GM18907 (cell line): ENCODE measurements around the gene ANKRD42.

Source experiments
- ATAC-seq: cut with Tn5 transposase; IDR thresholded peaks from one replicate; pipeline ENCODE4 v1.9.1; 2021; ENCODE audit warnings: mild to moderate bottlenecking, moderate library complexity; ENCODE audit not compliant: unreplicated experiment

ANKRD42 gene

DNA sequence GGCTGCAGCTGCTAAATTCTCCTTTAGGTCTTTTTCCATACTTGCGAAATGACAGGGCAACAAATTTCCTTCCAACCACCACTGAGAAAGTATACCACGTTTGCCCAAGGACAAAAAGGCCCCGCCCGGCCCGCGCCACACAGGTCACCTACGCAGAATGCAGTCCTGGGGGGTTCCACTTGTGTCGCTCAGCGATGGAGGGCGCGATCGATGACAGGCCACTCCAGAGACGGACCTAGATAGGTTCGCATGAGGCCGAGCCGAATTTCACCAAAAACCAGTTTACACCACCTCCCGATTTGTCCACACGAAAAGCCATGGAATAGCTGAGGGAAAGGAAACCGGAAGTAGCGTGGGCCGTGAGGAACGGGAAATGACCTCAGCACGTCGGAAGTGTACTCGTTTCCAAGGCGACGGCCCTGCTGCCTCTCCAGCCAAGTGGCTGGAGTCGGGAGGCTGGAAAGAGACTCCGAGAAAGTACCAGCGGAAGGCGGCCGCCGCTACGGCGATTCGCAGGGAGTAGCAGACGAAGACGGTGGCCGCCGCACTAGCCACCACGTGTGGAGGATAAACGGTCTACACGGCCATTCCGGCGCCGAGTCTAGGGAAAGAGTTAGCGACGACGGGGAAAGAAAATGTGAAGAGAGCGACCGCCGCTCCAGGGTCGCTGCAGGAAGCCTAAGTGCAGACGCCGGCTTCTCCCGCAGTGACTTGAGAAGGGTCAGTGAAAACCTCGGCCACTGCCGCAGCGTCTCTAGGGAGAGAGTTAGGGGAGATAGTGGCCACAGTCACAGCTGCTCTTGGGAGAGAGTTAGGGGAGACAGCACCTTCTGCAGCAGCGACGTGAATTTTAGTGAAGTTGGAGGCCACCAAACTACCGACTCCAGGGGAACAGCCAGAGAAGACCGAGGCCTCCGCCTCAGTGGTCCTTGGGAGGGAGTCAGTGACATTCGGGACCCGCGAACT lies at the start of gene ANKRD42:
Gene ANKRD42, plus strand, starts transcription at position 398 of the 966 bp plus-strand sequence. CDS start 959 bp downstream, outside the sequence.
- ATAC-seq, result peak; percentile 94

- no peak for ATAC-seq
These were observed 45.6 kb upstream of the ANKRD42 start for GRCh38 chr11:83147895-83148294.

DNA sequence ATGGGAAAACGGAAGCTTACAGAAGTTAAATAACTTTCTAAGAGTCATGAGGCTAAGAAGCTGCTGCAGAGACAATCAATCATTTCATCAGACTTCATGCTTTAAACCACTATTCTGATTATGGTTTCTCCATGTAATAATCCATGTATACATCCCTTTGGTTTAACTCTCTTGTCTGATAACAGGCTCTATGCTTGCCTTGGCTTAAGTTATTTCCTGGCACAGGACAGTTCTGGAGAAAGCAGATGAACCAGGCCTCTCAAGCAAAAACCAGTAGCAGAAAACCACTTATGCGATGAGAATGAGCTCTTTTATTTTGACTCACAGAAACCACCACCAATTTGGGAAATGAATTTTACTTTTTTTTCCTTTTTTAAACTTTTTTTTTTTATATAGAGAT lies 43.1 kb upstream of the ANKRD42 start:
- ATAC-seq, result no peak

DNA sequence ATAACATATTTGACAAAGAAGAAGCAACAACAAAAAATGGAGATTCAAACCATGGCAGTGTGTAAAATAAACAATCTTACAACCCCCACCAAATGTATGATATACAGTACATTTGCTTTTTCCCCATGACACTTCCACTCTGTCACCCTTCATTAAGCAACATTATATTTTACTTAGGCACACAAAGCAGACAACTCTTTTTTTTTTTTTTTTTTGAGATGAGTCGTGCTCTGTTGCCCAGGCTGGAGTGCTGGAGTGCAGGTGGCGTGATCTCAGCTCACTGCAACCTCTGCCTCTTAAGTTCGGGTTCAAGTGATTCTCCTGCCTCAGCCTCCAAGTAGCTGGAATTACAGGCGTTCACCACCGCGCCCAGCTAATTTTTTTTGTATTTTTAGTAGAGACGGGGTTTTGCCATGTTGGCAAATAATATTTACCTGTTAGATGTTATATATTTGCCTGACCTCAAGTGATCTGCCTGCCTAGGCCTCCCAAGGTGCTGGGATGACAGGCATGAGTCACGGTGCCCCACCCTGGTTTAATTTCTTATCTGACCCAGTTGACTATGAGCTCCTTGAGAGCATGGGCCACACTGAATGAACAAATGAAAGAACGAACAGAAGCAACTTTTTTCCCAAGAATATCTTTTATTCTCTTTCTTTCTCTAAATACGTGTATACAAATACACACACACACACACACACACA lies 42.1 kb upstream of the ANKRD42 start:
- no peak for ATAC-seq

DNA sequence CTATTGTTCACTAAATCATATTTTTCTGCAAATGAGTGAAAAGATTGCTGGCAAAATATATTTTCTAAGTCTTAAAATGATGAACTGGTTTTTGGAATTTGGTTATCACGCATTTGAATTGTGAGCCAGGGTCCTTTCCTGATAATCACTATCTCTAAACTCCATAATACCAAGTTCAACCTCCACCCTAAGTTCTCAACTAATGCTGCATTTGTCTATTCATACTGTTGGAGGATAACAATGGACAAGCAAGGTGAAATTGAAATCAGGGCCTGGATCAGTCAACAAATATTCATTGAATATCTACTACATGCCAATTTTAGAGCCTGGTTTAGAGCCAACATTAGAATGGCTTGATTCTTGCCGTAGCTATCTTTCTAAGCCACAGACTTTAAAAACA lies 41.2 kb upstream of the ANKRD42 start:
- ATAC-seq, result no peak

DNA sequence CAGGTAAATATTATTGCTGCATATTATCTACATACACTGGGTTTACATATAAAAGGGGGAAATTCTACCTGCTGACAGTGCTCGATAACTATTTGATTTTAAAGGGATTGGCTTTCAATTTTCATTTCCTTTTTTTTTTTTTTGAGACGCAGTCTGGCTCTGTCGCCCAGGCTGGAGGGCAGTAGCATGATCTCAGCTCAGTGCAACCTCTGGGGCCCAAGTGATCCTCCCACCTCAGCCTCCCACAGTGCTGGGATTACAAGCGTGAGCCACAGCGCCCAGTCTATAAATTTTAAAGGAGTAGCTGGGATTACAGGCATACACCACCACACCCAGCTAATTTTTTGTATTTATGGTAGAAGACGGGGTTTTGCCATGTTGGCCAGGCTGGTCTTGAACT lies 39.7 kb upstream of the ANKRD42 start:
- ATAC-seq, result no peak

DNA sequence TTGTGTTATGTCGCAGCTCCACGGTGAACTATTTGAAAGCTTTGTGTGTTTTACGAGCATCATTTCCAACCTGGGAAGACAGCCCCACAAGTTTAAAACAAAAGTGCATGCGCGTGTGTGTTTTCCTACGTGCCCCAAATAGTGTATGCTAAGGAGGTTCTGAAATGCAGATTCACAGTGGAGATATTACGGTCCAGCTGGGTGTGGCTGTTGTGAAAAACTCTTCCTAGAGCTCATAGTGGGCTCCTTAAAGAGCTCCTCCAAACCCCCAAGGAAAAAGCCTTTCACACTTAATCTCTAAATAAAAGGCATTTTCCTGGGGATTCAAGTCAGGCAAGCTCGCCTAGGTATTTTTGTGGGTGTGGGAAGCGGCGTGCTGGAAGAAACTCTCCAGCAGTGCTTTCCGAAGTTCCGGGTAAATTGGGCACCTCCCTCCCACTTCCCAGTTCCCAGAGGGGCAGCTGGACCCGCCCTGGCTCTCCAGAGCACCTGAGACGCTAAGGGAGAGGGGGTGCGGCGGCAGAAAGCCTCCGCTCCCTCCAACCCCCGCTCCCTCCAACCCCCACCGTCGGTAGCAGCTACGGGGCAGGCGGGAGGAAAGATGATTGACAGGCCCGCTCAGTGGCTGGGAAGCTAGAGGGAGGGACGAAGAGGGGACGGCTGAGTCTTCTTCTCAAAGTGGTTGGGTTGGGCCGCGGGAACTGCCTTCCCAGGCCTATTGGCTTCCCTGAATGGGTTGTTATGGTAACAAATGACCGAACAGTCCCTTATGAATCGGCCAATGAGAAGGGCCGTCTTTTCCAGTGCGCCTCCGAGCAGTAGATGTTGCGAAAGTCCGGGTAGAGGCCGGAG lies 37.1 kb upstream of the ANKRD42 start:
- peak; percentile 97 for ATAC-seq

DNA sequence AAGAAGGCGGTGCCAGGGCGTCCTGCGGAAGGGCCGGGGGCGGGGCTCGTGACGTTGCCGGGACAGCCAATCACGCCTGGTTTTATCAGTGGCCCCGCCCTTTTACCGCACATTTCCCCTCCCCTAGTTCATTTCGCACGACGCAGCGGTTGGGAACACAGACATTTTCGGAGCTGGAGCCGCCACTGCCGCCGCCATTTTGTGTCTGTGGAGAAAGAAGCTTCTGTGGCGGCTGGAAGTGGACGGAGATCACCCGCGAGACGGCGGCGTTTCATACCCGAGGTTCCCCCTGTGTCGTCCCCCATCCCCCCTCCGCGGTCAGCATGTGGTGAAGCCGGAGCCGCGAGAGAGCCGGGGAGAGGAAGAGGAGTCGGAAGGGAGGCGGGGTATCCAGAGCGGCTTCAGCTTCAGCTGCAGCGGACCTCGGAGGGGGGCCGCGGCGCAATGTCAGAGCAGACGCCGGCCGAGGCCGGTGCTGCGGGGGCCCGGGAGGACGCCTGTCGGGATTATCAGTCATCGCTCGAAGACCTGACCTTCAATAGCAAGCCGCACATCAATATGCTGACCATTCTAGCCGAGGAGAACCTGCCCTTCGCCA lies 36.4 kb upstream of the ANKRD42 start, which contains the start of gene PCF11:
Gene PCF11, plus strand, starts transcription at position 136 of the 598 bp plus-strand sequence. Its CDS starts 309 bp downstream, at position 445.
- ATAC-seq, result peak; percentile 20

DNA sequence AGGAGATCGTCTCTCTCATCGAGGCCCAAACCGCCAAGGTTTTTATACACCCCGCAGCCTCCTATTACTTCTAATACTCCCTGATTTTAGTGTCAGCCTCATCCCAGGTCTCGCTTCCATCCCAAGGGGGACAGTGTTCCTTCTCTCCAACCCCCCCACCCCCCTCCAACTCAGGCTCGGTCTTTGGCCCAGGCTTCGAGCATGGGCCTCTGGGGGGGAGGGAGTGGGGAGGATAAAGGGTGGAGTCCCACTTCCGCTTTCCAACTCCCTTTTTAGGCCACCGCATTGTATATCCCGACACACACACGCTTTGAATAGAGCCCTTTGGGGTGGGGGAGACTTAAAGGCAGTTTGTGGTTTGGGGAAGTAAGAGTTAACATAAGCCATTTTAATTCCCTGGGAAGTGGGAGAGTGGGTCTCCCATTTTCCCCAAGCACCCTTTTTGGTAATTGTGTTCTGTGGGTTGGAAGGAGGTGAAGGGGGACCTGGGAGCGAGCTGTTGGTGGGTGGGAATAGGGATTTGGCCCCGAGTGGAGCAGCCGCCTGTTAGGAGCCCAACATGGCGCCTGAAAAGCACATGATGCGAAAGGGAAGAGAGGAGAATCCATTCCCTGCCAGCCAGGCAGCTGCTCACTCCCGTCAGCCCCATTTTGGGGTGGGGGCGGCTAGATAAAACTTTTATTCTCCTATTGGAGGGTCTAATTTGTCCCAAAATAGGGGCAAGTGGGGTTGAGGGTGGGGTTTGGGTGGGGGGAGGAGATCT lies 35.7 kb upstream of the ANKRD42 start:
- ATAC-seq, result no peak

- no peak for ATAC-seq
These were observed 35.1 kb upstream of the ANKRD42 start for GRCh38 chr11:83158357-83158786.

DNA sequence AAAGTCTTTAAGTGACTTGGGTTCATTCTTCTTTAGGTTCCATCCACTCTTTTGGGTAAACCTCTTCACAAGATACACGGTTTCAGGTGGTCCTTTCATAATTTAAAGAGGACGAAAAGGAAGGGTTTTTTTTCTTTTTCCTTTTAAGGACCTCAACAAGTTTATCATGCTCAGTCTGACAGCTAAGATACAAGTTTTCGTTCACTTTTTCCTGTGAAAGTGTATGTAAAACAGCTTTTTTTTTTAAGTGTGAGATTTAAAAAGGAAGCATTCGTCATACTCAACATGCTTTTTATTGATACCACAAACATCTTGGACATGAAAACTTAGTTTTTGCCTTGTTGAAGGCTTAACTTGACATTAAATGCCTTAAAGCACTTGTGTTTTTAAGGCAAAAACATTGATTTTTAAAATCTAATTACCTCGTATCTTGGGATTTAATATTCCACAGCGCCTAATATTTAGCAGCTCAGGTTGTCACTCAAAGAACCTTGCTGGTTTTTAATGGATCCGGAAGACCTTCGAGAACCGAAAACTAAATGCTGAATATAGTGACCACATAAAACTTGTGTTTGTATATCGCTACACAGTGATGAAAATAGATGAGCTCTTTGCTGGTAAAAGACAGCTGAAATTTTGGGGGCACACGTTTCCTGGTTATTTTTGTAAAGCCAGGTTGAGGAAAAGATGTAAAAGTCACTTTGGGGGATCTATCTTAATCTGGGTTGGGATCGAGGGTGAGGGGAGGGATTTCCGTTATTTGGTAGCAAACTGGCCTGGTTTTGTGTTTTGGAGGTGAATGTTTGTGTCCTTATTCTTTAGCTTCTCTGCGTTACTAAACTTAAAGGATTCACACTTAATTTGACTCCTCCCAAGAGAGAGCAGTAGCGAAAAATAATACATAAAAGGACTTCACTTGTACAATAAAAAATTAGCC lies 34.3 kb upstream of the ANKRD42 start:
- ATAC-seq, result no peak

- ATAC-seq, result no peak
These were observed 33.3 kb upstream of the ANKRD42 start for GRCh38 chr11:83159902-83160865.

DNA sequence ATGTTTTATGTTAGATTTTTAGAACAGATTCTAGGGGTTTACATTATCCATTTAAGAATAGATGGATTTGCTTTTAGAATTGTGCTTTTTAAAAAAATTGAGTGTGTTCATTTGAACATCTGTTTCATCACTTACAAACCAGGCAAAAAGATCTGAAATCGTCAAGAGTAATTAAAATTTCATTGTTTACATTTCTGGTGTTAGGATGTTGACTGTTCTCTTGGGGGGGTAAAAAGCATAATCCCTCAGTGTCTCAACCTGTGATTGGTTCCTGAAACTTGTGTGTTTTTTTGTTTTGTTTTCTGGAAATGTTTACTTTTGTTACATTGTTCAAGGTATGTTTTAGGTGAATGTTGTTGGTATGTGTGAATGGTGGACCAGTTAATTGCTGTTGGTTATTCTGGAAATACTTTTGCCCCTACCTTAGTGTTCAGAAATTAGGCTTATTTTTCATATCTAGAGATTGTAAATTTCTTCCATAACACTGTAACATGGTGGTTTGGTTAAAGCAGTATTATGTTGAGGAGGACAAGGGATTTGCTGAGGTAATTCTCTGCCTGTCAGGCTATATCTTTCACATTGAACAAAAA lies 31.8 kb upstream of the ANKRD42 start:
- ATAC-seq, result no peak

DNA sequence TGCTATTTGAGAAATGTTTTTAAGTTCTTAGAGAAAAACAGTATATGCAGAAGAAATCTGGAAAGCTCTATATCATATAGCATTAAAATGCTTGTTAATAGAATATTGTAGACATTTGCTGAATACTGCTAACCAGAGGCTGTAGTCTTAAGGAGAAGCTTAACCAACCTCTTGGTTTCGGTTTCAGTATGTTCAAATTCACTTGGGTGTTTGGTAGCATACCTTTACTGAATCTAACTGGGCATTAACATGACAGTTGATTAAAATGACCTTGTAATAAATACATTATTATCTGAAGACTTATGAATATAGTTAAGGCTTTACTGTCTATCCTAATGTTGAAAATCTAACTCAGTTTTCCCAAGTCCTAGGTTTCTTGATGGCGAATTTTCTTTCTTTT lies 31.1 kb upstream of the ANKRD42 start:
- peak; percentile 60 for ATAC-seq

DNA sequence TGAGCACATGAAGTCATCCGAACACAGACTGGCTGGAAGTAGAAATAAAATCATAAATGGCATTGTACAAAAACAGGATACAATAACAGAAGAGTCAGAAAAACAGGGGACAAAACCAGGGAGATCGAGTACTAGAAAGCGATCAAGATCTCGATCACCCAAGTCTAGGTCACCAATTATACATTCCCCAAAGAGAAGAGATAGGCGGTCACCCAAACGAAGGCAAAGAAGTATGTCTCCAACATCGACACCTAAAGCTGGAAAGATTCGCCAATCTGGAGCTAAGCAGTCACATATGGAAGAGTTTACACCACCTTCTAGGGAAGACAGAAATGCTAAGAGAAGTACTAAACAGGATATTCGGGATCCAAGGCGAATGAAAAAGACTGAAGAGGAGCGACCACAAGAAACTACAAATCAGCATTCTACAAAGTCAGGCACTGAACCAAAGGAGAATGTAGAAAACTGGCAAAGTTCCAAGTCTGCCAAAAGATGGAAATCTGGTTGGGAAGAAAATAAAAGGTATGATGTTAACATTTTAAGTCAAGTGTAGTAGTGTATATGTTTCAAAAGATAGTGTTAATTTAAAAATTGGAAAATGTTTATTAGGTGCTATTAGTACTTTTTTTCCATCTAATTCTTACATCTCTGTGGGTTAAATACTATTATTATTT lies 27.2 kb upstream of the ANKRD42 start:
- ATAC-seq, result no peak

- no peak for ATAC-seq
These were observed 24.8 kb upstream of the ANKRD42 start for GRCh38 chr11:83168756-83169155.

DNA sequence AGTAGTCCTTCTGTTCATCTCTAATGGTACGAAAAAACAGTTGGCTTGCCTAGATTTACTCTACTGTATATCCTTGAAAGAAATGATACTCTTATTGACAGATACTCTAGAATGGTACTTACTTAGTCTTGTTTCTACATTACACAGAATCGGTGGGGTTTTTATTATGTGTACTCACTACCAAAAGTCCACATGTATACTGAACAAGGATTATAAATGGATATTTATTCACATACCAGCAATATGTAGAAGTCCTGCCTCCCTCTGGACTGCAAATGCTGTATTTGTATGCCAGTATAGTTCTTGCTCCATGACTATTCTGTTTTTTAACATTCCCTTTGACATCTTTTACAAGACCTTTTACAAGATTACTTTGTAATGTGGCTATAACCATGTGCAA lies 22.6 kb upstream of the ANKRD42 start:
- ATAC-seq, result no peak
